Thymus (tissue), 11 donors: ENCODE results near the gene C3orf62. TPM values are rescaled to one million over a fixed set of nuclear protein-coding genes. Genes with fewer than 3 reads are reported as not detected.

ENCODE experiments used
- DNase-seq, 9 donors: peaks; one replicate each; pipeline ENCODE4 v3.0.0-alpha.2; 2013; ENCODE audit warnings: low spot score in 9 of 9, low read depth in 6 of 9, missing footprints in 1 of 9
- H3K27ac ChIP-seq, 2 donors: one replicate each; pipeline ENCODE4 v1.5.1; 2013; ENCODE audit warnings: control low read depth in 1 of 2, low read depth in 1 of 2, low read length in 1 of 2, mild to moderate bottlenecking in 1 of 2, moderate library complexity in 1 of 2
- H3K27me3 ChIP-seq, 2 donors: one replicate each; pipeline ENCODE4 v1.5.1; 2013; ENCODE audit warnings: low read length in 1 of 2; ENCODE audit not compliant: control insufficient read depth in 2 of 2, insufficient read depth in 1 of 2
- H3K36me3 ChIP-seq, 2 donors: one replicate each; pipeline ENCODE4 v1.5.1; 2013; ENCODE audit warnings: low read length in 1 of 2, mild to moderate bottlenecking in 1 of 2, moderate library complexity in 1 of 2; ENCODE audit not compliant: control insufficient read depth in 2 of 2, insufficient read depth in 2 of 2
- H3K4me1 ChIP-seq, 2 donors: one replicate each; pipeline ENCODE4 v1.5.1; 2013; ENCODE audit warnings: low read length in 2 of 2; ENCODE audit not compliant: control insufficient read depth in 2 of 2, insufficient read depth in 2 of 2
- H3K4me3 ChIP-seq, 2 donors: one replicate each; pipeline ENCODE4 v1.5.1; 2013; ENCODE audit warnings: low read length in 2 of 2, control low read depth in 1 of 2, mild to moderate bottlenecking in 1 of 2
- H3K9me3 ChIP-seq, 2 donors: one replicate each; pipeline ENCODE4 v1.5.1; 2013; ENCODE audit warnings: low read length in 1 of 2, mild to moderate bottlenecking in 1 of 2; ENCODE audit not compliant: control insufficient read depth in 2 of 2, insufficient read depth in 1 of 2
- WGBS: extraction: QIAGEN DNeasy Blood & Tissue Kit; methylation state at CpG from one replicate; pipeline ENCODE4 v1.1.7; 2013; 5-methylcytosine and 5-hydroxymethylcytosine counted together
- polyA plus RNA-seq: library from polyadenylated mRNA; stranded (reverse); fragments of 200-250 nt; gene quantifications from one replicate; pipeline ENCODE4 v1.2.3, GENCODE V29; 2013
- total RNA-seq: library from RNA; stranded (reverse); fragments of 120-200 nt; gene quantifications from one replicate; pipeline ENCODE4 v1.2.4, GENCODE V29; 2013
- donor health status: healthy.

The C3orf62 gene
- total and polyA plus RNA-seq, 2 donors = 2.3 to 15.6 TPM

GRCh38 chr3:49302613-49303012, 25.6 kb upstream of the C3orf62 start:
- no peaks in the 10 kb centered on the region for H3K4me1 ChIP-seq

DNA sequence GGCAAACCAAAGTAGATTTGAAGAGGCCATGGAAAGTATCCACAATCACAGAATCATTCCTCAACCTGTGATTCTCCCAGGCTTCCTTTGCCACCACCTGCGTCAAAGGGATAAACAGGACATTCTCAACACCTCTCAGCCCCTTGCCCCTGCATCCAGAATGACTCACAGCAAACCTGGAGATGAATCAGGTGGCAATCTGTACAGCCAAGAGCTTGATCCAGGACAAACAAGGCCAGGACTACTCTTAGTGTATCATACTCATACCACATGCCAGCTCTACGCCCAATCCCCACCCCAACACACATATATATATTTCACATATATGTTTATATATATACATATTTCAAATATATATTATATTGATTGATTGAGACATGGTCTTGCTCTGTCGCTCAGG, 23.6 kb upstream of the C3orf62 start:
- Histone ChIP-seq H3K27ac (no peak overlapping the region), H3K4me3 (no peak overlapping the region), H3K36me3 (peaks cover 78 to 87% of the 10 kb centered on the region in 2 donors), H3K9me3 (no peaks in the 10 kb centered on the region), H3K27me3 (no peaks in the 10 kb centered on the region), H3K4me1 (no peaks in the 10 kb centered on the region)
- no peak for DNase-seq
- 98% methylated on average over 3 of the region's 3 CpGs for WGBS

More at GRCh38 chr3:49302613-49303012, 25.6 kb upstream of the C3orf62 start:
- DNase-seq = no peak
- no peak overlapping the region for H3K27ac ChIP-seq
- H3K27me3 ChIP-seq = no peaks in the 10 kb centered on the region
- peaks cover 73 to 87% of the 10 kb centered on the region in 2 donors for H3K36me3 ChIP-seq
- no peaks in the 10 kb centered on the region for H3K9me3 ChIP-seq
- H3K4me3 ChIP-seq = no peak overlapping the region
- 99% methylated on average over 1 of the region's 1 CpG for WGBS

GRCh38 chr3:49298511-49298910, 21.5 kb upstream of the C3orf62 start:
- H3K4me1 ChIP-seq = no peaks in the 10 kb centered on the region
- no peak overlapping the region for H3K27ac ChIP-seq
- no peak for DNase-seq
- H3K4me3 ChIP-seq = no peak overlapping the region
- H3K9me3 ChIP-seq = no peaks in the 10 kb centered on the region
- WGBS = 98% methylated on average over 7 of the region's 7 CpGs
- peaks cover 82 to 86% of the 10 kb centered on the region in 2 donors for H3K36me3 ChIP-seq
- H3K27me3 ChIP-seq = no peaks in the 10 kb centered on the region

DNA sequence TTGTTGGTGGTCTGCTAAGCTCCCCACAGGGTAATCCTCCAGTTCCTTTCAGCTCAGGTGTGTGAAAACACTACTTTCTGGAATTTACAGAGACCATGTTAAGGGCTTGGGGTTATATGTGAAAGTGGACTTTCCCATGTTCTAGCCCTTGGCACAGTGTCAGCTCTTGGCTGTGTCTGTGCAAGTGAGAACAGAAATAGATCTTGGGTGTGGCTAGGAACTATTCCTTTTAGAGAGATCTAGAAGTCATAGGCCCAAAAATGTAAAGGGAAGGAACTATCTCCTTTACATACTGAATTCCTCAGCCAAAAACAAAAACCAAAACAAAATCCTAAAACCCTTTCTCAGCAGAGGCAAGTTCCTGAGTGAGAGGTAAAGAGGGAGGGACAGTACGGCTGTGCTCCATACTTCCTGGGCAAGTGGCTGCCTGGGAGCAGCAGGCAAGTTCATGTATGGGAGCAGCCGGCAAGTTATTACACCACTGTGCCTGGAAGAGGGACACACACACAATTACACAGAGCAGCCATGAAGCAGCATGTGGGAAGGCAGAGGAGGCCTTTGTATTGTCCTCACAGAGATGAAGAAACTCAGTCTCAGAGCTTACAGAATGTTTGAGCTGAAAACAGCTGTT, 19.9 kb upstream of the C3orf62 start:
- Histone ChIP-seq H3K4me3 (no peak overlapping the region), H3K9me3 (no peaks in the 10 kb centered on the region), H3K27me3 (no peaks in the 10 kb centered on the region), H3K27ac (peak overlapping the region; percentile 15 to 19), H3K36me3 (peaks cover 84% of the 10 kb centered on the region in 2 donors), H3K4me1 (no peaks in the 10 kb centered on the region)
- 93% methylated on average over 2 of the region's 2 CpGs for WGBS
- no peak for DNase-seq

DNA sequence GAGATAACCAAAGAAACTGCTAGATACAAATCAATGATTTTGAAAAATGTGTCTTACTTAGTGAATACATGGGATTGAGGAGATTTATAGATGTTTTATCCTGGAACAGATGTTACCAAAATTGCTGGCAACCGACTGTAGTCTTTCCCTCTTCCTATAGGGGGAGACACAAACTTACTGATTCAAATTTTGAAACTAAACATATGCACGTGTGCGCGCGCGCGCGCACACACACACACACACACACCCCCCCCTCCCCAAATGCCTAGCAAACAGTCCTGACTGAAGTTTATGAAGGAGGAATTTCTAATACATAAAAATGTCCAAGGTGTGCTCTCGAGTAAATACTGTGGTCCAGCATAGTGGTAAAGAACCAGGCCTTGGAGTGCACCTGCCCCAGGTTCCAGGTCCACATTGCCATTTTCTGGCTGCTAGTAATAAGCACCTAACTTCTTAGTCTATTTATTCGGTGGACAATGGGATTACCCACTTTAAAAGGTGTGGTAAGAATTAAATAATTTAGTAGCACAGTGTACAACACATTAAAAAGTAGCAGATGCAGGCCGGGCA, 18.5 kb upstream of the C3orf62 start:
- H3K4me1 ChIP-seq = no peaks in the 10 kb centered on the region
- peaks cover 80 to 83% of the 10 kb centered on the region in 2 donors for H3K36me3 ChIP-seq
- no peaks in the 10 kb centered on the region for H3K27me3 ChIP-seq
- 89% methylated on average over 11 of the region's 11 CpGs for WGBS
- no peak overlapping the region for H3K4me3 ChIP-seq
- no peak overlapping the region for H3K27ac ChIP-seq
- peak in 4 of 9 donors; percentile 14 to 32 (median 21) for DNase-seq
- no peaks in the 10 kb centered on the region for H3K9me3 ChIP-seq

GRCh38 chr3:49294343-49294742, 17.3 kb upstream of the C3orf62 start:
- H3K9me3 ChIP-seq = no peaks in the 10 kb centered on the region
- DNase-seq = no peak
- peaks cover 79 to 83% of the 10 kb centered on the region in 2 donors for H3K36me3 ChIP-seq
- 99% methylated on average over 8 of the region's 8 CpGs for WGBS
- no peak overlapping the region for H3K27ac ChIP-seq
- no peaks in the 10 kb centered on the region for H3K27me3 ChIP-seq
- no peaks in the 10 kb centered on the region for H3K4me1 ChIP-seq
- no peak overlapping the region for H3K4me3 ChIP-seq

DNA sequence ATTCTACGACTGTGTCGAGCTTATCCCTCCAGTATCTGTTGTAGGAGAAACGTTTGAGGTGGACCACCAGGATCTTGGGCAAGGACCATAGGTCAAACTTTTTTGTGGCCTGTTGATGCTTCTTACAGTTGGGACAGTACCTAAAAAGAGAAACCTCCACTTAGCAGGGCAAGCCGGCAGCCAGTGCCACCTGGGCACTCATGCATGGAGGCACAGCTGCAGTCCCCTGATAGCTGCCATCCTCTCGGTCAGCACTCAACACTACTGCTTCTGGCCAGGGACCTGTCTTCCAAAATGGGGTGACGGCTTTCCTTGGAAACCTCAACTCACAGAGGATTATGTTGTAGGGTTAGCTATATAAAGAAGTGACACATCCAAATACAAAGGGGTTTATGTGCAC, 7.0 kb upstream of the C3orf62 start:
- no peaks in the 10 kb centered on the region for H3K4me1 ChIP-seq
- no peaks in the 10 kb centered on the region for H3K27me3 ChIP-seq
- DNase-seq = no peak
- peaks cover 68 to 81% of the 10 kb centered on the region in 2 donors for H3K36me3 ChIP-seq
- no peak overlapping the region for H3K4me3 ChIP-seq
- no peaks in the 10 kb centered on the region for H3K9me3 ChIP-seq
- WGBS = over 99% methylated on average over 6 of the region's 6 CpGs
- no peak overlapping the region for H3K27ac ChIP-seq

DNA sequence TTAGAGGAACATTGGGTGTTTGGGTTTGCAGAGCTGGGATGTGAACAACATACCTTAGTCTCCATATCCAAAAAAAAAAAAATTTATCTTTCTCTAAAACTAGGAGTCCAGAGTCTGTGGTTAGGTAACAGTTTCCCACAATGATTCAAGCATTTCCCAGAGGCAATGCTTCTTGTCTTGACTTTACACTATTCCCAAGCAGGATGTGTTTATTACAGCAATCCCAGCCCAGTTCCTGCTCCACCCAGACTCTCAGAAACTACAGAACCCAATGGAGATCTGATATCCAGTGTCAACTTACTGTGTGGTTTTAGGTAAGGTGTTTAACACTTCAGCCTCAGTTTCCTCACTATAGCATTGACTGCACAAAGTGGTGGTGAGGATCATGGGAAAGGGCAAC, 2.3 kb upstream of the C3orf62 start:
- peaks cover 7 to 20% of the 10 kb centered on the region in 2 donors for H3K4me1 ChIP-seq
- H3K9me3 ChIP-seq = no peaks in the 10 kb centered on the region
- H3K4me3 ChIP-seq = no peak overlapping the region
- peaks cover 35 to 51% of the 10 kb centered on the region in 2 donors for H3K36me3 ChIP-seq
- H3K27ac ChIP-seq = no peak overlapping the region
- DNase-seq = no peak
- no peaks in the 10 kb centered on the region for H3K27me3 ChIP-seq

- 97% methylated on average over 4 of the region's 4 CpGs for WGBS
- H3K36me3 ChIP-seq = peaks cover 27 to 43% of the 10 kb centered on the region in 2 donors
- no peaks in the 10 kb centered on the region for H3K27me3 ChIP-seq
- H3K27ac ChIP-seq = peak overlapping the region in 1 of 2 donors; percentile 58
- H3K4me1 ChIP-seq = peaks cover 7 to 20% of the 10 kb centered on the region in 2 donors
- no peak overlapping the region for H3K4me3 ChIP-seq
- DNase-seq = no peak
- no peaks in the 10 kb centered on the region for H3K9me3 ChIP-seq
These were observed 1.5 kb upstream of the C3orf62 start for GRCh38 chr3:49278548-49278947.
